Measurements from ENCODE around the gene STAT5B. TPM values are rescaled to one million over a fixed set of nuclear protein-coding genes. Genes with fewer than 3 reads are reported as not detected.

The STAT5B gene
- total and polyA plus RNA-seq, 2 of the 13 experiments (the other 11 are each of a cell fraction or from before 2014, with no cell fraction given), result 21.0 to 42.8 TPM

DNA sequence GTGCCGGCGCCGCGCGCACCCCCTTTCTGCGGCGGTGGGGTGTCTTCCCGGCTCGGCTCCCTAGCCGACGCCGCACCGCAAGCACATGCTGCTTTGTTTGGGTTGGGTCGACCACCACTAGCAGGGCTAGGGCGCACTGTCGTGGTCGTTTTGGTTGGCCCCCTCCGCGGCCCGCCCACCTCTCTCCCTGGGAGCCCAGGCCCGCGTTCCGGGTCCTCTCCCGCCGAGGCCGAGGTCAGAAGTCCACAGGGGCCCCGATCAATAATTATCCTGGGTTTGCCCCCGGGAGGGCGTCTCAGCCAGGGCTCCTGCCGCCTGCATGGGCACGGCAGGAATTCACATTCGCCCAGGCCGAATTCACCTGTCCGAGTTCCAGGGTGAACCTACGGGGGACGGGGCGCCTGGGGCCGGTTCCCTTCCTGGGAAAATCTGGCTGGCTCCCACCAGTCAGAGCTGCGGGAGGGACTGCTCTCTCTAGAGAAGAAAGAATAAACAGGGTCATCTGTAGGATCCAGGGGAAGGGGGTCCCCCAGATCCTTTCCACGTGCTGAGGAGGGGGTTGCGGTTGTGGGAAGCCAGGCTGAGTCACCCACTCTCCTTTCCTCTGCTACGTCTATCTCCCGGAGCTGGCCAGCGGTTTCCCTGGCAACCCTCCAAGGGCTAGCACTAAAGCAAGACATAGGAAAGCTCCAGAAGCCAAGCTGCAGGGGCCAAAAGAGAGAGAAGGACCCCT lies 584 bp upstream of the STAT5B start (continued):
- TF ChIP-seq, protein P1, sequence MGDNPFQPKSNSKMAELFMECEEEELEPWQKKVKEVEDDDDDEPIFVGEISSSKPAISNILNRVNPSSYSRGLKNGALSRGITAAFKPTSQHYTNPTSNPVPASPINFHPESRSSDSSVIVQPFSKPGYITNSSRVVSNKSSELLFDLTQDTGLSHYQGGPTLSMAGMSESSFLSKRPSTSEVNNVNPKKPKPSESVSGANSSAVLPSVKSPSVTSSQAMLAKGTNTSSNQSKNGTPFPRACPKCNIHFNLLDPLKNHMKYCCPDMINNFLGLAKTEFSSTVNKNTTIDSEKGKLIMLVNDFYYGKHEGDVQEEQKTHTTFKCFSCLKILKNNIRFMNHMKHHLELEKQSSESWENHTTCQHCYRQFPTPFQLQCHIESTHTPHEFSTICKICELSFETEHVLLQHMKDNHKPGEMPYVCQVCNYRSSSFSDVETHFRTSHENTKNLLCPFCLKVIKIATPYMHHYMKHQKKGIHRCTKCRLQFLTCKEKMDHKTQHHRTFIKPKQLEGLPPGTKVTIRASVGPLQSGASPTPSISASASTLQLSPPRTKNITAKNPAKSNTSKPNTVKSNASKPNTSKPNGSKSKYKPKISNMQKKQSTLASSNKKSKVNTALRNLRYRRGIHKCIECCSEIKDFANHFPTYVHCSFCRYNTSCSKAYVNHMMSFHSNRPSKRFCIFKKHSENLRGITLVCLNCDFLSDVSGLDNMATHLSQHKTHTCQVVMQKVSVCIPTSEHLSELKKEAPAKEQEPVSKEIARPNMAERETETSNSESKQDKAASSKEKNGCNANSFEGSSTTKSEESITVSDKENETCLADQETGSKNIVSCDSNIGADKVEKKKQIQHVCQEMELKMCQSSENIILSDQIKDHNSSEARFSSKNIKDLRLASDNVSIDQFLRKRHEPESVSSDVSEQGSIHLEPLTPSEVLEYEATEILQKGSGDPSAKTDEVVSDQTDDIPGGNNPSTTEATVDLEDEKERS (CRISPR knock-in tag; IDR thresholded peaks at IDR 0.05), result no peak
- TF ChIP-seq ZBTB21 (CRISPR knock-in tag; IDR thresholded peaks at IDR 0.05) (no peak; the same call in 1 of the 2 replicates), GFI1 (CRISPR knock-in tag; IDR thresholded peaks at IDR 0.05; ENCODE audit: borderline replicate concordance) (peak; percentile 62; the same call in 1 of the 2 replicates), ZSCAN20 (CRISPR knock-in tag; IDR thresholded peaks at IDR 0.05; ENCODE audit: borderline replicate concordance) (no peak; the same call in 1 of the 2 replicates), ZNF703 (CRISPR knock-in tag; IDR thresholded peaks at IDR 0.05; ENCODE audit: borderline replicate concordance) (peak; percentile 89), ZNF441 (CRISPR knock-in tag; IDR thresholded peaks at IDR 0.05; ENCODE audit: borderline replicate concordance) (peak; percentile 79), SNAPC5 (CRISPR knock-in tag; IDR thresholded peaks at IDR 0.05; ENCODE audit: borderline replicate concordance) (0 out of 2 replicates have a peak, but pooled peaks have one; percentile 71), ZNF34 (CRISPR knock-in tag; IDR thresholded peaks at IDR 0.05; ENCODE audit: borderline replicate concordance) (no peak), ZSCAN31 (CRISPR knock-in tag; IDR thresholded peaks at IDR 0.05; ENCODE audit: low read depth) (0 out of 2 replicates have a peak, but pooled peaks have one; percentile 36), TMF1 (CRISPR knock-in tag; IDR thresholded peaks at IDR 0.05; ENCODE audit: low read depth) (no peak), ZNF768 (CRISPR knock-in tag; IDR thresholded peaks at IDR 0.05) (peak; percentile 72), KLF6 (CRISPR knock-in tag; IDR thresholded peaks at IDR 0.05) (0 out of 2 replicates have a peak, but pooled peaks have one; percentile 51), RFX5 (IDR thresholded peaks at IDR 0.05; ENCODE audit: low read depth, low read length) (no peak), ZMYM4 (CRISPR knock-in tag; IDR thresholded peaks at IDR 0.05) (peak; percentile 76), TAF15 (IDR thresholded peaks at IDR 0.05; ENCODE audit: low read depth, low read length, poor library complexity, severe bottlenecking) (no peak)
- TF ChIP-seq, protein P2, sequence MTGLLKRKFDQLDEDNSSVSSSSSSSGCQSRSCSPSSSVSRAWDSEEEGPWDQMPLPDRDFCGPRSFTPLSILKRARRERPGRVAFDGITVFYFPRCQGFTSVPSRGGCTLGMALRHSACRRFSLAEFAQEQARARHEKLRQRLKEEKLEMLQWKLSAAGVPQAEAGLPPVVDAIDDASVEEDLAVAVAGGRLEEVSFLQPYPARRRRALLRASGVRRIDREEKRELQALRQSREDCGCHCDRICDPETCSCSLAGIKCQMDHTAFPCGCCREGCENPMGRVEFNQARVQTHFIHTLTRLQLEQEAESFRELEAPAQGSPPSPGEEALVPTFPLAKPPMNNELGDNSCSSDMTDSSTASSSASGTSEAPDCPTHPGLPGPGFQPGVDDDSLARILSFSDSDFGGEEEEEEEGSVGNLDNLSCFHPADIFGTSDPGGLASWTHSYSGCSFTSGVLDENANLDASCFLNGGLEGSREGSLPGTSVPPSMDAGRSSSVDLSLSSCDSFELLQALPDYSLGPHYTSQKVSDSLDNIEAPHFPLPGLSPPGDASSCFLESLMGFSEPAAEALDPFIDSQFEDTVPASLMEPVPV (CRISPR knock-in tag; IDR thresholded peaks at IDR 0.05), result 0 out of 2 replicates have a peak, but pooled peaks have one; percentile 24
- TF ChIP-seq, protein P3, sequence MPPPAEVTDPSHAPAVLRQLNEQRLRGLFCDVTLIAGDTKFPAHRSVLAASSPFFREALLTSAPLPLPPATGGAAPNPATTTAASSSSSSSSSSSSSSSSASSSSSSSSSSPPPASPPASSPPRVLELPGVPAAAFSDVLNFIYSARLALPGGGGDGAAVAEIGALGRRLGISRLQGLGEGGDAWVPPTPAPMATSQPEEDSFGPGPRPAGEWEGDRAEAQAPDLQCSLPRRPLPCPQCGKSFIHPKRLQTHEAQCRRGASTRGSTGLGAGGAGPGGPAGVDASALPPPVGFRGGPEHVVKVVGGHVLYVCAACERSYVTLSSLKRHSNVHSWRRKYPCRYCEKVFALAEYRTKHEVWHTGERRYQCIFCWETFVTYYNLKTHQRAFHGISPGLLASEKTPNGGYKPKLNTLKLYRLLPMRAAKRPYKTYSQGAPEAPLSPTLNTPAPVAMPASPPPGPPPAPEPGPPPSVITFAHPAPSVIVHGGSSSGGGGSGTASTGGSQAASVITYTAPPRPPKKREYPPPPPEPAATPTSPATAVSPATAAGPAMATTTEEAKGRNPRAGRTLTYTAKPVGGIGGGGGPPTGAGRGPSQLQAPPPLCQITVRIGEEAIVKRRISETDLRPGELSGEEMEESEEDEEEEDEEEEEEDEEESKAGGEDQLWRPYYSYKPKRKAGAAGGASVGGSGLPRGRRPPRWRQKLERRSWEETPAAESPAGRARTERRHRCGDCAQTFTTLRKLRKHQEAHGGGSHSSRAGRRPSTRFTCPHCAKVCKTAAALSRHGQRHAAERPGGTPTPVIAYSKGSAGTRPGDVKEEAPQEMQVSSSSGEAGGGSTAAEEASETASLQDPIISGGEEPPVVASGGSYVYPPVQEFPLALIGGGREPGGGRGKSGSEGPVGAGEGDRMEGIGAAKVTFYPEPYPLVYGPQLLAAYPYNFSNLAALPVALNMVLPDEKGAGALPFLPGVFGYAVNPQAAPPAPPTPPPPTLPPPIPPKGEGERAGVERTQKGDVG (CRISPR knock-in tag; IDR thresholded peaks at IDR 0.05; ENCODE audit: borderline replicate concordance), result peak; percentile 66; the same call in 1 of the 2 replicates
